Measurements from ENCODE around the gene PRR5. TPM values are rescaled to one million over a fixed set of nuclear protein-coding genes. Genes with fewer than 3 reads are reported as not detected.

Gene PRR5
- polyA plus RNA-seq, 1 of the 3 experiments (the other 2 are of a cell fraction), result 1.3 TPM

- CTCF ChIA-PET, result interaction anchor here (10.2 to 24.0 kb wide), 2 partner anchors 10 to 29 kb away, joined by 68 to 642 read pairs; partner anchors contain the start of gene PRR5
Measured at GRCh38 chr22:44724859-44725258, 22.9 kb downstream of the PRR5 start.

More at GRCh38 chr22:44724859-44725258, 22.9 kb downstream of the PRR5 start:
- DNase-seq, result no peak
- peaks cover 0 to 15% of the 10 kb centered on the region in 2 experiments; a peak in 1 of 4 replicates for H3K4me1 ChIP-seq (ENCODE audit: control insufficient read depth in 1 of 2, insufficient read depth in 2 of 2, low read depth in 1 of 2, low read length in 1 of 2)
- H3K36me3 ChIP-seq (replicated peaks in 1 of 2; ENCODE audit: control insufficient read depth in 1 of 2, insufficient read depth in 2 of 2, low read length in 1 of 2), result no peaks in the 10 kb centered on the region
- H3K27ac ChIP-seq (ENCODE audit: low read depth in 2 of 2, low read length in 1 of 2), result no peak overlapping the region
- 69% methylated on average over 5 of the region's 8 CpGs for WGBS (ENCODE audit: low lambda C conversion rate)
- H3K27me3 ChIP-seq (ENCODE audit: insufficient read depth), result no peaks in the 10 kb centered on the region
- H3F3A ChIP-seq (replicated peaks; ENCODE audit: insufficient read depth), result no peaks in the 10 kb centered on the region
- H3K4me2 ChIP-seq, result no peak overlapping the region
- POLR2A ChIA-PET, result no interaction called here
- no peaks in the 10 kb centered on the region for H3K9me3 ChIP-seq
- no peak overlapping the region for H3K4me3 ChIP-seq (ENCODE audit: low read depth in 2 of 2, low read length in 1 of 2)
- H3K9me2 ChIP-seq, result no peaks in the 10 kb centered on the region
- no peak for TF ChIP-seq FOXJ3 (CRISPR knock-in tag; IDR thresholded peaks at IDR 0.05)
- TF ChIP-seq YY1 (IDR thresholded peaks at IDR 0.05; ENCODE audit: low read depth), result no peak
- TF ChIP-seq USF1 (IDR thresholded peaks at IDR 0.05; ENCODE audit: borderline replicate concordance, low read depth), result no peak
- TF ChIP-seq PBX3 (IDR thresholded peaks at IDR 0.05), result no peak
- no peak for TF ChIP-seq TAF1 (IDR thresholded peaks at IDR 0.05; ENCODE audit: borderline replicate concordance, low read depth, low read length)
- no peak for TF ChIP-seq EZH2phosphoT487 (IDR thresholded peaks at IDR 0.05; ENCODE audit: borderline replicate concordance, low read depth)
- TF ChIP-seq POLR2AphosphoS5 (IDR thresholded peaks at IDR 0.05; ENCODE audit: low read depth, low read length), result no peak
- TF ChIP-seq, protein P1, sequence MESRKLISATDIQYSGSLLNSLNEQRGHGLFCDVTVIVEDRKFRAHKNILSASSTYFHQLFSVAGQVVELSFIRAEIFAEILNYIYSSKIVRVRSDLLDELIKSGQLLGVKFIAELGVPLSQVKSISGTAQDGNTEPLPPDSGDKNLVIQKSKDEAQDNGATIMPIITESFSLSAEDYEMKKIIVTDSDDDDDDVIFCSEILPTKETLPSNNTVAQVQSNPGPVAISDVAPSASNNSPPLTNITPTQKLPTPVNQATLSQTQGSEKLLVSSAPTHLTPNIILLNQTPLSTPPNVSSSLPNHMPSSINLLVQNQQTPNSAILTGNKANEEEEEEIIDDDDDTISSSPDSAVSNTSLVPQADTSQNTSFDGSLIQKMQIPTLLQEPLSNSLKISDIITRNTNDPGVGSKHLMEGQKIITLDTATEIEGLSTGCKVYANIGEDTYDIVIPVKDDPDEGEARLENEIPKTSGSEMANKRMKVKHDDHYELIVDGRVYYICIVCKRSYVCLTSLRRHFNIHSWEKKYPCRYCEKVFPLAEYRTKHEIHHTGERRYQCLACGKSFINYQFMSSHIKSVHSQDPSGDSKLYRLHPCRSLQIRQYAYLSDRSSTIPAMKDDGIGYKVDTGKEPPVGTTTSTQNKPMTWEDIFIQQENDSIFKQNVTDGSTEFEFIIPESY (IDR thresholded peaks at IDR 0.05; ENCODE audit: borderline replicate concordance, low read depth), result no peak
- TF ChIP-seq RXRA (IDR thresholded peaks at IDR 0.05; ENCODE audit: borderline replicate concordance, low read depth), result no peak
- TF ChIP-seq MXI1 (IDR thresholded peaks at IDR 0.05; ENCODE audit: low read depth, low read length), result no peak
- no peak for TF ChIP-seq FOXM1 (IDR thresholded peaks at IDR 0.05; ENCODE audit: low read depth)
- no peak for TF ChIP-seq GATA2 (CRISPR knock-in tag; IDR thresholded peaks at IDR 0.05)
- no peak for TF ChIP-seq GABPA (IDR thresholded peaks at IDR 0.05; ENCODE audit: low read depth)
- no peak for TF ChIP-seq MAX (IDR thresholded peaks at IDR 0.05; ENCODE audit: low read depth)
- no peak for TF ChIP-seq ELF1 (IDR thresholded peaks at IDR 0.05)
- no peak for TF ChIP-seq MEF2A (IDR thresholded peaks at IDR 0.05; ENCODE audit: borderline replicate concordance, low read depth)
- TF ChIP-seq, protein P2, sequence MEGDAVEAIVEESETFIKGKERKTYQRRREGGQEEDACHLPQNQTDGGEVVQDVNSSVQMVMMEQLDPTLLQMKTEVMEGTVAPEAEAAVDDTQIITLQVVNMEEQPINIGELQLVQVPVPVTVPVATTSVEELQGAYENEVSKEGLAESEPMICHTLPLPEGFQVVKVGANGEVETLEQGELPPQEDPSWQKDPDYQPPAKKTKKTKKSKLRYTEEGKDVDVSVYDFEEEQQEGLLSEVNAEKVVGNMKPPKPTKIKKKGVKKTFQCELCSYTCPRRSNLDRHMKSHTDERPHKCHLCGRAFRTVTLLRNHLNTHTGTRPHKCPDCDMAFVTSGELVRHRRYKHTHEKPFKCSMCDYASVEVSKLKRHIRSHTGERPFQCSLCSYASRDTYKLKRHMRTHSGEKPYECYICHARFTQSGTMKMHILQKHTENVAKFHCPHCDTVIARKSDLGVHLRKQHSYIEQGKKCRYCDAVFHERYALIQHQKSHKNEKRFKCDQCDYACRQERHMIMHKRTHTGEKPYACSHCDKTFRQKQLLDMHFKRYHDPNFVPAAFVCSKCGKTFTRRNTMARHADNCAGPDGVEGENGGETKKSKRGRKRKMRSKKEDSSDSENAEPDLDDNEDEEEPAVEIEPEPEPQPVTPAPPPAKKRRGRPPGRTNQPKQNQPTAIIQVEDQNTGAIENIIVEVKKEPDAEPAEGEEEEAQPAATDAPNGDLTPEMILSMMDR (IDR thresholded peaks at IDR 0.05), result no peak
- TF ChIP-seq CHD2 (IDR thresholded peaks at IDR 0.05; ENCODE audit: low read length, partially characterized antibody), result no peak
- no peaks in the 10 kb centered on the region for H4K20me1 ChIP-seq (ENCODE audit: insufficient read depth)
- no peak overlapping the region for H2AFZ ChIP-seq (ENCODE audit: low read depth)
- H3K9ac ChIP-seq, result no peak overlapping the region
- no peaks in the 10 kb centered on the region for H3K79me2 ChIP-seq (ENCODE audit: insufficient read depth)
